HG03469 (cell line): ENCODE measurements around the gene GADD45B.
"Not testable (repeated sequence)": the region's sequence is repeated elsewhere in the genome, so short reads cannot be mapped to it uniquely, and the experiment has no call there.

Experiments used
- ATAC-seq: cut with Tn5 transposase; IDR thresholded peaks from one replicate; pipeline ENCODE4 v1.9.1; 2021; ENCODE audit warnings: mild to moderate bottlenecking, moderate library complexity, moderate number of reproducible peaks; ENCODE audit not compliant: unreplicated experiment

GADD45B gene

DNA sequence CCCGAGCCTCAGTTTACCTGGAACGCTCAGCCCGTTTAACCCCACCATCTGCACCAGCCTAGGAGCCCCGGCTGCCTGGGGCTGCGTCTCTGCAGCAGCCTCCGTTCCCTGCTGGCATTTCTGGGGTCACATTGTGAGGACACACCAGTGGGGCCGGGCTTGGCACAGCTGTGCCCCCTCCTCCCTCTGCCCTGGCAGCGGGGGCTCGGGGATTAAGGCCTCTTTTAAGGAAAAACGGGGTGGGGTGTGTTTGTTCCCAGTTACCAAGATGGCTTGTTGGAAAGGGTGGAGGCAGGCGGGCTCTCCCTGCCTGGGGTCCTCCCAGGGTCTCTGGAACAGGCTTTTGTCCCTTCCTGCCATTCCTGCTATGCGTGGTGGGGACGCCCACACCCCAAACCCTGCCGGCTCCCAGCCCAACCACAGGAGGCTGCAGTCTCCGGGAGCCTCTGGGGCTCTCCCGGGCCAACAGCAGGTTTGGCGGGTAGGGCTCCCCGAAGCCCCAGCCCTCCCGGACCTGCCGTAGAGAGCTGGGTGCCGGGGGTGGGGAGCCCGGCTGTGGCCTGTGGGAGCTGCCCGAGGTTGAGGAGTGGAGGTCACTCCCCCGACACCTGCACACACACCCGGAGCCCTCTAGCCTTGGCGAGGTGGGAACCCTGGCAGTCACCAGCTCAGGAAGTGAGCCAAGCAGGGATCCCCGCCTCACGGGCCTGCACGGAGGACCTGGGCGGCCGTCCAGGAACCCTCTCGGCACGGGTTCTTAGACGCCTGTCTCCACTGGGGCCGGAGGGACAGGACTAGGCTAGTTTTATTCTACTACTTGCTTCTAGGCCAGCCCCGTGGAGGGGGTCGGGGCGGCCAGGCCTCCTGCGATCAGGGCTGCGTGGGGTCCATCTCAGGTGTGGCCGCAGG lies 36.9 kb downstream of the GADD45B start:
- no peak for ATAC-seq

DNA sequence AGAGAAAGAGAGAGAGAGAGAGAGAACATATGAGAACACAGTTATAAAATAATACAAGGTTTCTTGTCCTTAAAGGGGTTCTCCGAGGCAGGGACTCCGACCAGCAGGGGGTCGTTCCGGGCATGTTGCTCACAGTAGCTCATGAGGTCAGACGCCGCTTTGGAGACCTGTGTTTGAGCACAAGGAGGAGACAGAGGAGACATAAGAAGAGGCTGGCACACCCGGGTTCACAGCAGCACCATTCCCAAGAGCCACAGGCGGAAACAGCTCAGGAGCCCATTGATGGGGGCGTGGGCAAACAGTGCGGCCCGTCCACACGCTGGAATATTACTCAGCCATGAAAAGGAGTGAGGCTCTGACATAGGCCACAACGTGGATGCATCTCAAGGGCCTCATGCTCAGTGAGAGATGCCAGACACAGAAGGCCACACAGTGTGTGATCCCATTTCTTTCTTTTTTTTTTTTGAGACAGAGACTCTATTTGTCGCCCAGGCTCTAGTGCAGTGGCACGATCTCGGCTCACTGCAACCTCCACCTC lies 39.1 kb downstream of the GADD45B start:
- ATAC-seq: no peak

DNA sequence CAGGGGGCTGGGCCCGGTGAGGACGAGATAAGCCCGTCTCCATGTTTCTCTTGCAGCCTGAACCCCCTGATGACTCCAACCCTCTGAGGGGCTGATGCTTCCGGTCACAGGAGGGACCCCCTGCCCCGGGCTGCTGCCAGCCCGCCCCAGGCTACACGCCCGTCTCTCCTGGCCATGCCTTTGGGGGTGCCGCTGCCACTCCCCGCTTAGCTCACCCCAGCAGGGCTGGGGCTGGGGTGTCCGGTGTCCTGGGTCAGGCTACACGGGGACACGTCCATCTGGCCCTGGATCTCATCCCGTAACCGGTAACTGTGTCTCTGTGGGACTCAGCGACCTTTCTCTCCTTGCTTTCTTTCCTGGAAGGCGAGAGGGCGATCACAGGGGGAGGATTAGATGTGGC lies 40.8 kb downstream of the GADD45B start:
- ATAC-seq: no peak

DNA sequence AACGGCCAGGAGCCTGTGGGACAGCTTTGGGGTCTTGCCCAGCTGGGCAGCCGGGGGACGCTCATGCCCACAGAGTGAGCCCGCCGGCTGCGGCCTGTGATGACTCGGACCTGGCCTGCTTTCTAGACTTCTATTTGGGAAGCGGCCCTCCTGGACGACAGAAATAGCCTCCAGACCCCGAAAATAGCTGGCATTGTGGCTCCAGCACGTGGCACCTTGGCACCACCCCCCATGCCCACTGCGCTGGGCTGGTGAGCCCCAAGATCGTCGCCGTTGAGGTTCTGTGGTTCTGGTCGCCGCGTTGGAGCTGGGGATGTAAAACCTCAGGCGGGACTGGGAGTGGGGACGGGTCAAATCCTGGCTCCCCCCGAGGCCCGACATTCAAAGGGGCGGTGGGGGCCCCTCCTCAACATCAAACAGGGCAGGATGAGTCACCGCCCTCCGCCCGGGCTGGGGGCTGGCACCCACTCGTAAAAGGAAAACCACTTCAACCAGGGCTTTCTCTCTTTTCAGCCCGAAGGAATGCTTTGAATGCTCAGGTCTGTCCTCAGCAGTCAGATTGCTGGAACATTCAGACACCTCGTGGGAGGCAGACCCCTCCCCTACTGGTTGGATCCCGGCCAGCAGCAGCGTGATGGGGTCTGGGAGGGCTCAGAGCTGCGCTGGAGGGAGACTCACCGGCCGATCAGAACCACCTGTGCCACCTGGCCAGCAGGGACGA lies 42.1 kb downstream of the GADD45B start:
- ATAC-seq: no peak

DNA sequence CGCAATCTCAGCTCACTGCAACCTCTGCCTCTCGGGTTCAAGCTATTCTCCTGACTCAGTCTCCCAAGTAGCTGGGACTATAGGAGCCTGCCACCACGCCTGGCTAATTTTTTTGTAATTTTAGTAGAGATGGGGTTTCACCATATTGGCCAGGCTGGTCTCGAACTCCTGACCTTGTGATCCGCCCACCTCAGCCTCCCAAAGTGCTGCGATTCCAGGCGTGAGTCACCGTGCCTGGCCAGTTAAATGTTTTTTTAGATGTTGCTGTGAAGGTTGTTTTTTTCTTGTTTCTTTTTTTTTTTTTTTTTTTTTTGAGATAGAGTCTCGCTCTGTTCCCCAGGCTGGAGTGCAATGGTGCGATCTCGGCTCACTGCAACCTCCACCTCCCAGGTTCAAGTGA lies 42.9 kb downstream of the GADD45B start:
- not testable (repeated sequence) for ATAC-seq

DNA sequence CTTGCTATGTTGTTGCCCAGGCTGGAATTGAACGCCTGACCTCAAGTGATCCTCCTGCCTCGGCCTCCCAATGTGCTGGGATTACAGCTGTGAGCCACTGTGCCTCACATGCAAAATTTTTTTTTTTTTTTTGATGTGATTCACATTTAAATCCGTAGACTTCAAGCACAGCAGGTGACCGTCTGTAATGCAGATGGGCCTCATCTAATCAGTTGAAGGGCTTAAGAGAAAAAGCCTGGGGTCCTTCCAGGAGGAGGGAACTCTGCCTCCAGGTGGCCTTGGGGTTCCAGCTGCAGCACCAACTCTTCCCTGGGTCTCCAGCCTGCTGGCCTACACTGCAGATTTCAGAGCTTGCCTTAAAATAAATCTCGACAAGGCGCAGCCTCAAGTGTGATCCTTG lies 43.6 kb downstream of the GADD45B start:
- no peak for ATAC-seq

DNA sequence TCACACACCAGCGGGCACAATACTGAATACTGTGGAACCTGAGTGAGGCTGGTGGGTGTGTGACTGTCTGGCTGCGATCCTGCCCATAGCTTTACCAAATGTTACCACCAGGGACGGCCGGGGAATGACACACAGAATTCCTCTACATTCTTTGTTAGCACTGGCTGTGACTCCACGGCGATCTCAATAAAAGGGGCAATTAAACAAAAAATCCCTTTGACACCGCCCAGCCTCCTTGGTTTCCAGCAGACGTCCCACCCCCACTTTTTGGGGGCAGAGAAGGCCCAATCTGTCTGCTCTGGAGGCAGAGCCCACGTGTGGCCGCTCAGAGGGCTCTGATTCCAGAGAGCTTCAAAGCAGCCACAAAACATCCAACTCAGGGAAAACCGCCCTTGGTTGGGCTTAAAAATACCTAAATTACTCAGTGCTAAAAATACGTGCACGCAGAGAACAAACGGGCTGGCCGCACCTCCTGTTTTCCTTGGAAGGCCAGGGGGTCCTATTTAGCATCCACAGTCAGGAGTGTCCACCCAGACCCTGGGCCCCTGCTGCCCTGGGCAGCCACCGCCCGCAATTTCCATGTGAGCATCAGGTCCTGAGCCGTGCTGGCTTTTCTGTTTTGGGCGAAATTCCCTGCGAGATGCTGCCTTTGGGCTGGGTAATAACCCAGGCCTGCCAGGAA lies 47.8 kb downstream of the GADD45B start:
- ATAC-seq: no peak

DNA sequence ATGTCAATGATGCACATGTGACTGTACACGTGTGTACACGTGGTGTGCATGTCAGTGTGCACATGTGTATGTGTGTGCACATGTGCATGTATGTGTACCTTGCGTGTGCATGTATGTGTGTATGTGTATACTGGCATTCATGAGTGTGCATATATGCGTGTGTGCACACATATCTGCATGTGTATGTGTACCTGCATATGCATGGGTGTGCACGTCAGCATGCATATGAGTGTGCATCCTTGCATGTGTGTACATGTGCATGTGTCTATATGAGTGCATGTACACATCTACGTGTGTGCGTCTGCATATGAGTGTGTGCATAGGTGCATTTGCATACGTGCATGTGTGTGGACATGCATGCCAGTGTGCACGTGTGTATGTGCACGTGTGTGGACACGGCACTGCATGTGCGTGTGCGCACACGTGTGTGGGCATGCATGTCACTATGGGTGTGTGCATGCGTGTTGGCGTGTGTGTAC lies 48.5 kb downstream of the GADD45B start:
- ATAC-seq: no peak

DNA sequence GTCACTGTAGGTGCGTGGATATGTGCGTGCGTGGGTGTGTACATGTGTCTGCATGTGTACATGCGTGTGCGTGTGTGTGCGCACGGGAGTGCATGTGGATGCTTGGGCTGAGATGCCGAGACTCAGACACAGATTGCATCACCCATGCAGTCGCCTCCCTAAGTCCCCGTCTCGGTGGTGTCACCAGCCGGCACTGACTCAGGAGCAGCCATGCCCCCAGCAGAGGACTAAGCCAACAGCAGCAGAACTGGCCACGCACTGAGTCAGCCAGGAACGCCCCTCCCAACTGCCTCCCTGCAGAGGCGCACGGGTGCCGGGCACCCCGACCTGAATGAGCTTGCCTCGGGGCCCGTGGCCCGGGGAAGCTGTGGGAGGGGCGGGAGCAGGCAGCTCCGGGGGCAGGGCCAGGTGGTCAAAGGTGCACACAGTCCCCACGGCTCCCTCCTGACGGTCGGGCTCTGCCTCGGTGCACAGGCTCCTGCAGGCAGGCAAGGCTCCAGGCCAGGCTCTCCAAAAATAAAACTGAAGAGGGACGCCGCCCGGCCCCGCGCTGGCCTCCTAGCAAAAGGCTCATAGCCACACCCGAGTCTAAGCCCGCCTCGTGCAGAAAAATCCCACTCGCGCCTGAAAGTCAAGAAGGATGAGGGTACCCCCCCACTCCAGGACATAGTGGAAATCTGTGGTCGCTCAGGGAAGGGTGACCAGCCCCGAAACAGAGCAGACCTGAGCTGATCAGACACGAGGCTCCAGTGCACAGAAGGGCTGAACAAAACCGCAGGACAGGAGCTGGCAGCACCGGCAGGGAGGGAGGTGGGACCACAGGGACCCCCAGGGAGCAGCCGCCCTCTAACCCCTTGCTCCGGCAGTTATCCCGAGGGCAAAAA lies 49.2 kb downstream of the GADD45B start:
- ATAC-seq: no peak

DNA sequence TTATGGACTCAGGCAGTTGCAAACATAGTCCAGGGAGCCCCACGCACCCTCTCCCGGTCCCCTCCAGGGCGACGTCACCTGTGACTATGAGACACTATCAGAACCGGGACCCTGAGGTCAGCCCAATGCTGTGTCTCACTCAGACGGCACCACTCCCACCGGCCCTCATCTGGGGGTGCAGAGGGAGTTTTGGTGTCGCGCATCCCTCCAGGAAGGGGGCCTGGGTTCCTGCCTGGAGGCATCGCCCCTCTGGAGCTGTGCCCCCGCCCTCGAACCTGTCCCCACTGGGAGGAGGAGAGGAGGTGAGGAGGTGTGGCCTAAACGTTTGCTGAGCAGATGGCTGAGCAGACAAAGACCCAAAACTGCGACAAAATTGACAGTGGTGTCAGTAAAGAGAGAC lies 51.2 kb downstream of the GADD45B start:
- ATAC-seq: no peak

DNA sequence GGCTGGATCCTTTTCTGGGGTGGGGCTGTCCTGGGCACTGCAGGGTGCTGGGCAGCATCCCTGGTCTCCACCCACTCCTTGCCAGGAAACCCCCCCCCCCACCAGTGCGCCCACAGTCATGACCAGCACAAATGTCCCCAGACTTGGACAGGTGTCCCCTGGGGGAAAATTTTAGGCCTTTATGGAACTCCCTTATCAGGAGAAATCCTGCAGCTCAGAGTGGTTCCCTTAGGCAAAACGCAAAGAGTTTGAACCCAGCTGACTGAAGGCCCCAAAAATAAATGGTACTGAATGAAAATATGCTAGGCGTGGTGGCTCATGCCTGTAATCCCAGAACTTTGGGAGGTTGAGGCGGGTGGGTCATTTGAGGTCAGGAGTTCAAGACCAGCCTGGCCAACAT lies 51.8 kb downstream of the GADD45B start:
- ATAC-seq: no peak
